Hepatocyte (in vitro differentiated cells): Measurements from ENCODE around the gene KCNK13.
"Not testable (repeated sequence)": the region's sequence is repeated elsewhere in the genome, so short reads cannot be mapped to it uniquely, and the experiment has no call there.

ENCODE experiments used
- CTCF ChIP-seq: fragments of 200-600 bp; sonication (generic); IDR thresholded peaks from 2 replicates; pipeline ENCODE4 v1.5.1; 2016; ENCODE audit warnings: antibody characterized with exemption, mild to moderate bottlenecking; ENCODE audit not compliant: poor library complexity
- EZH2 ChIP-seq: fragments of 200-600 bp; sonication (generic); IDR thresholded peaks from 2 replicates; pipeline ENCODE4 v1.6.1; 2016; ENCODE audit warnings: antibody characterized with exemption, mild to moderate bottlenecking, borderline replicate concordance

DNA sequence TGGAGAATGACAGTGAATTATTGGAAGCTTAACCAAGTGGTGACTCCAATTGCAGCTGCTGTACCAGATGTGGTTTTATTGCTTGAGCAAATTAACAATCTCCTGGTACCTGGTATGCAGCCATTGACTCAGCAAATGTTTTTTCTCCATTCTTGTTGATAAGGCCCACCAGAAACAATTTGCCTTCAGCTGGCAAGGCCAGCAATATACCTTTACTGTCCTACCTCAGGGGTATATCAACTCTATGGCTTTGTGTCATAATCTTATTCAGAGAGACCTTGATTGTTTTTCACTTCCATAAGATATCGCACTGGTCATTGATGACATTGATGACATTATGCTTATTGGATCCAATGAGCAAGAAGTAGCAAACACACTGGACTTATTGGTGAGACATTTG is 168.1 kb downstream of the KCNK13 start:
- TF ChIP-seq EZH2, CTCF: not testable (repeated sequence)
